OCI-LY1 (cell line): ENCODE results near the gene PAQR8.

Source experiments
- H2AFZ ChIP-seq: fragments of 200-600 bp; sonication (generic), shearing (Covaris generic); 2 replicates; pipeline ENCODE4 v1.6.0; 2014; ENCODE audit warnings: antibody characterized with exemption, mild to moderate bottlenecking, low read length
- H3F3A ChIP-seq: fragments of 200-600 bp; sonication (generic), shearing (Covaris generic); 2 replicates; pipeline ENCODE4 v1.6.0; 2014; ENCODE audit warnings: mild to moderate bottlenecking, antibody characterized with exemption, low read length, moderate library complexity; ENCODE audit not compliant: insufficient read depth
- H3K27ac ChIP-seq: fragments of 200-600 bp; sonication (generic); 2 replicates; pipeline ENCODE4 v1.5.1; 2014; ENCODE audit warnings: low read length, mixed run types, mild to moderate bottlenecking, low read depth; ENCODE audit not compliant: poor library complexity, severe bottlenecking
- H3K27me3 ChIP-seq: fragments of 200-600 bp; sonication (generic); 2 replicates; pipeline ENCODE4 v1.6.0; 2014; ENCODE audit warnings: antibody characterized with exemption, mild to moderate bottlenecking, low read length, moderate library complexity; ENCODE audit not compliant: insufficient read depth
- H3K36me3 ChIP-seq: fragments of 200-600 bp; sonication (generic); 2 replicates; pipeline ENCODE4 v1.6.1; 2014; ENCODE audit warnings: mild to moderate bottlenecking, antibody characterized with exemption, low read length, moderate library complexity, mixed read lengths; ENCODE audit not compliant: insufficient read depth
- H3K4me1 ChIP-seq: fragments of 200-600 bp; sonication (generic); 2 replicates; pipeline ENCODE4 v1.5.1; 2014; ENCODE audit warnings: mild to moderate bottlenecking, low read length, moderate library complexity; ENCODE audit not compliant: insufficient read depth, severe bottlenecking
- H3K4me2 ChIP-seq: fragments of 200-600 bp; sonication (generic), shearing (Covaris generic); 2 replicates; pipeline ENCODE4 v1.6.1; 2014; ENCODE audit warnings: low read length
- H3K4me3 ChIP-seq: fragments of 200-600 bp; sonication (generic); 2 replicates; pipeline ENCODE4 v1.5.1; 2014; ENCODE audit warnings: low read length, low read depth, mild to moderate bottlenecking, mixed read lengths; ENCODE audit not compliant: poor library complexity, severe bottlenecking
- H3K79me2 ChIP-seq: fragments of 200-600 bp; shearing (Covaris generic); 2 replicates; pipeline ENCODE4 v1.6.1; 2016; ENCODE audit warnings: mixed run types, low read length, mixed read lengths; ENCODE audit not compliant: insufficient read depth
- H3K9ac ChIP-seq: fragments of 200-600 bp; sonication (generic), shearing (Covaris generic); 2 replicates; pipeline ENCODE4 v1.6.1; 2014; ENCODE audit warnings: mild to moderate bottlenecking, low read length, mixed read lengths
- H3K9me2 ChIP-seq: fragments of 200-600 bp; sonication (generic), shearing (Covaris generic); 2 replicates; pipeline ENCODE4 v1.6.1; 2014; ENCODE audit warnings: low read depth, mild to moderate bottlenecking, low read length, mixed read lengths
- H3K9me3 ChIP-seq: fragments of 200-600 bp; shearing (Covaris generic); 2 replicates; pipeline ENCODE4 v1.6.1; 2014; ENCODE audit warnings: low read length, mixed read lengths
- H4K20me1 ChIP-seq: fragments of 200-600 bp; sonication (generic), shearing (Covaris generic); 2 replicates; pipeline ENCODE4 v1.6.0; 2016; ENCODE audit warnings: mild to moderate bottlenecking, low read length; ENCODE audit not compliant: insufficient read depth
- CTCF ChIP-seq: fragments of 200-600 bp; sonication (generic), shearing (Covaris generic); IDR thresholded peaks from 2 replicates; pipeline ENCODE4 v1.5.1; 2017; ENCODE audit warnings: mild to moderate bottlenecking, antibody characterized with exemption, low read length, moderate library complexity, mixed read lengths
- EZH2 ChIP-seq: fragments of 200-600 bp; sonication (generic), shearing (Covaris generic); IDR thresholded peaks from 2 replicates; pipeline ENCODE4 v1.8.0; 2017; ENCODE audit warnings: borderline replicate concordance, mixed run types, mild to moderate bottlenecking, antibody characterized with exemption, low read length, moderate library complexity, mixed read lengths

The PAQR8 gene

GRCh38 chr6:52351879-52352238, 10.1 kb upstream of the PAQR8 start:
- Histone ChIP-seq H3K4me2 (no peak overlapping the region), H3K27ac (no peak overlapping the region)

GRCh38 chr6:52352239-52353018, 9.5 kb upstream of the PAQR8 start:
- H3K27ac ChIP-seq, result no peak overlapping the region
- no peaks in the 10 kb centered on the region for H3K79me2 ChIP-seq
- H3K4me2 ChIP-seq, result no peak overlapping the region
- no peaks in the 10 kb centered on the region for H3F3A ChIP-seq
- H4K20me1 ChIP-seq, result no peaks in the 10 kb centered on the region
- H3K27me3 ChIP-seq, result no peaks in the 10 kb centered on the region
- TF ChIP-seq CTCF (no peak), EZH2 (no peak)
- H3K4me1 ChIP-seq, result peaks cover 28% of the 10 kb centered on the region
- H3K9me3 ChIP-seq, result no peaks in the 10 kb centered on the region
- H3K4me3 ChIP-seq, result no peak overlapping the region
- no peaks in the 10 kb centered on the region for H3K9me2 ChIP-seq
- H3K36me3 ChIP-seq, result no peaks in the 10 kb centered on the region
- H2AFZ ChIP-seq, result no peak overlapping the region
- H3K9ac ChIP-seq, result no peak overlapping the region

More at GRCh38 chr6:52351879-52352238, 10.1 kb upstream of the PAQR8 start:
- H3K9me3 ChIP-seq, result no peaks in the 10 kb centered on the region
- H3K9me2 ChIP-seq, result no peaks in the 10 kb centered on the region
- H3K27me3 ChIP-seq, result no peaks in the 10 kb centered on the region
- H3K9ac ChIP-seq, result no peak overlapping the region
- TF ChIP-seq CTCF, result no peak
- TF ChIP-seq EZH2, result no peak
- H2AFZ ChIP-seq, result no peak overlapping the region
- H3K79me2 ChIP-seq, result no peaks in the 10 kb centered on the region
- H4K20me1 ChIP-seq, result no peaks in the 10 kb centered on the region
- no peaks in the 10 kb centered on the region for H3K36me3 ChIP-seq
- H3F3A ChIP-seq, result no peaks in the 10 kb centered on the region
- H3K4me3 ChIP-seq, result no peak overlapping the region
- H3K4me1 ChIP-seq, result peaks cover 28% of the 10 kb centered on the region

GRCh38 chr6:52356017-52356416, 5.9 kb upstream of the PAQR8 start:
- H4K20me1 ChIP-seq, result no peaks in the 10 kb centered on the region
- no peaks in the 10 kb centered on the region for H3K79me2 ChIP-seq
- no peaks in the 10 kb centered on the region for H3K27me3 ChIP-seq
- H3K4me3 ChIP-seq, result no peak overlapping the region
- no peak for TF ChIP-seq EZH2
- TF ChIP-seq CTCF, result no peak
- H3K9me2 ChIP-seq, result no peaks in the 10 kb centered on the region
- H3K27ac ChIP-seq, result no peak overlapping the region
- no peak overlapping the region for H2AFZ ChIP-seq
- H3K9me3 ChIP-seq, result no peaks in the 10 kb centered on the region
- no peaks in the 10 kb centered on the region for H3F3A ChIP-seq
- no peaks in the 10 kb centered on the region for H3K36me3 ChIP-seq
- H3K4me2 ChIP-seq, result no peak overlapping the region
- no peak overlapping the region for H3K9ac ChIP-seq
- H3K4me1 ChIP-seq, result peaks cover 39% of the 10 kb centered on the region
